ENCODE results near the gene MEA1. TPM values are rescaled to one million over a fixed set of nuclear protein-coding genes. Genes with fewer than 3 reads are reported as not detected.

MEA1 gene
- total RNA-seq, 1 experiment from 2014 or later, result 64.8 TPM

DNA sequence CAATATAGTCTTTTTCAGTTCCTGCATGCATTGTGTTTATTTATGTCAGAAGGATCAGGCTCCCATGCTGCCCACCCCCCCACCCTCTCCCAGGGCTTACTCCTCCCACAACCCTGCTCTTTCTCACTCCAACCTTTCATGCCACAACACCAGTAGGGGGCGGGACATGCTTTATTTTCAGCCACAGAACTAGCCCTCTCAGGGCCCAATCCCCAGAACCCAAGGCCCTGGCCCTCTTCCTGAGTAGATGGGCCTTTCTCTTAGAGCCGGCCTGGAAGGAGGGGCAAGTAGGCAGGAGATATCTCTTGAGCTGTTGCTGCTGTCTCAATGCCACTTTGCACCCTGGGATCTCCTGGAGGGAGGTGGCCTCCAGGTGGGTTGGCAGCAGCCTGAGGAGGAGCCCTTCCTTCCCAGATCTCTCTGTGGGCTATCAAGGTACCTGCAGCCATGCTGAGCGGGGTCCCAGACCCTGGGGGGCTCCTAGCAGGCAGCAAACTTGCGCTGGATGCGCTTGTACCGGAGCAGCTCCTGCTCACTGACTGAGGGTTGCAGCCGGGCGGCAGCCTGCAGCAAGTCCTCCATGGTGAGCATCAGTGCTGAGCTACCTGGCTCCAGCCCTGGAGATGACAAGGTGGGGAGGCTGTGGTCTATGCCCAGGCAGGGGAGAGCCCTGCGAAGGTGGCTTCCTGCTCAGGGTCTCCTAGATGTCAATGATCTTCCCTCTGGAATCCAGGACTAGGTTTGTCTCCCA lies 49.7 kb downstream of the MEA1 start:
- BruUV-seq (replicated peaks), result TSS peak; percentile 28
- Histone ChIP-seq H3K27ac (ENCODE audit: low read depth, low read length) (no peak overlapping the region), H4K20me1 (ENCODE audit: insufficient read depth) (no peaks in the 10 kb centered on the region), H3K36me3 (ENCODE audit: control insufficient read depth in 1 of 2, insufficient read depth in 2 of 2, low read length in 2 of 2) (peaks cover 0 to 3% of the 10 kb centered on the region in 2 experiments; a peak in 2 of 4 replicates), H3K4me2 (ENCODE audit: low read length) (no peak overlapping the region), H3K9me2 (ENCODE audit: insufficient read depth) (no peaks in the 10 kb centered on the region), H3K27me3 (ENCODE audit: insufficient read depth, low read length) (no peaks in the 10 kb centered on the region), H3K79me2 (ENCODE audit: insufficient read depth, low read length) (no peaks in the 10 kb centered on the region), H3K9me3 (ENCODE audit: control insufficient read depth in 1 of 2, insufficient read depth in 1 of 2, low read depth in 1 of 2, low read length in 2 of 2) (no peaks in the 10 kb centered on the region), H3K4me1 (ENCODE audit: control insufficient read depth in 1 of 2, insufficient read depth in 2 of 2, low read length in 2 of 2) (peaks cover 10 to 17% of the 10 kb centered on the region in 2 experiments), H3K4me3 (replicated peaks in 1 of 2; ENCODE audit: low read depth in 1 of 2, low read length in 2 of 2) (no peak overlapping the region), H2AFZ (ENCODE audit: low read depth, low read length, poor library complexity, severe bottlenecking) (no peak overlapping the region), H3K9ac (ENCODE audit: low read length) (no peak overlapping the region)
- ChIA-PET RAD21 (ENCODE audit: low non-redundant PET in 1 of 2, low total read pairs in 2 of 2, uncharacterized antibody in 2 of 2, unreplicated experiment in 2 of 2) (no interaction called here), POLR2A (interaction anchor here (0.6 kb wide), 1 partner anchor 20 kb away, joined by 3 read pairs; the partner anchor contains the start of gene PPP2R5D), CTCF (interaction anchor here (2.1 kb wide), 1 partner anchor 179 kb away, joined by 9 read pairs; no protein-coding TSS in a partner anchor)
- DNase-seq (ENCODE audit: low read depth, low spot score), result no peak
- TF ChIP-seq RAD21 (IDR thresholded peaks at IDR 0.05; ENCODE audit: low read depth), result peak; percentile 75
- no peak for TF ChIP-seq CEBPB (IDR thresholded peaks at IDR 0.05; ENCODE audit: low read depth)
- TF ChIP-seq YY1 (IDR thresholded peaks at IDR 0.05; ENCODE audit: extremely low read depth, insufficient replicate concordance, low read depth, low read length), result no peak
- TF ChIP-seq CTCF (IDR thresholded peaks at IDR 0.05 in 2 of 3, conservative IDR thresholded peaks at IDR 0.05 in 1 of 3; ENCODE audit: borderline replicate concordance in 1 of 3, insufficient read depth in 1 of 3, low read depth in 2 of 3, low read length in 2 of 3), result peak; percentile 42 to 52 (median 47); a peak in 5 of 6 replicates
- ATAC-seq, result peak; percentile 77
- intact Hi-C loops (cut with micrococcal nuclease), result loop anchor here (5.0 kb wide), 1 partner anchor 178 kb away; no protein-coding TSS in a partner anchor
